Lower lobe of right lung (tissue), 2 donors: Measurements from ENCODE around the gene NRCAM. TPM values are rescaled to one million over a fixed set of nuclear protein-coding genes. Genes with fewer than 3 reads are reported as not detected.

Source experiments
- ATAC-seq, 2 donors: fragments of 200-7000 bp; cut with Tn5 transposase; one replicate each; pipeline ENCODE4 v1.9.1; 2020 to 2022; ENCODE audit warnings: mild to moderate bottlenecking in 2 of 2, moderate library complexity in 2 of 2
- DNase-seq: peaks from one replicate; pipeline ENCODE4 v3.0.0-alpha.2; 2020
- H3K27ac ChIP-seq: fragments of 200-600 bp; one replicate; pipeline ENCODE4 v1.8.0; 2022
- H3K27me3 ChIP-seq: fragments of 200-600 bp; one replicate; pipeline ENCODE4 v1.8.0; 2022; ENCODE audit warnings: low read depth
- H3K36me3 ChIP-seq: fragments of 200-600 bp; one replicate; pipeline ENCODE4 v1.8.0; 2022; ENCODE audit warnings: mild to moderate bottlenecking
- H3K4me1 ChIP-seq: fragments of 200-600 bp; one replicate; pipeline ENCODE4 v1.8.0; 2022
- H3K4me3 ChIP-seq: fragments of 200-600 bp; one replicate; pipeline ENCODE4 v1.8.0; 2022; ENCODE audit warnings: mild to moderate bottlenecking
- H3K9me3 ChIP-seq: fragments of 200-600 bp; one replicate; pipeline ENCODE4 v1.8.0; 2022
- intact Hi-C: fragments of 100-400 bp; cut with DNase I; formaldehyde crosslinking; loops from one replicate; pipeline ENCODE4 v1.11.0; 2022
- total RNA-seq: library from RNA; stranded (reverse); fragmentation: NEBNext Ultra II Directional; extraction: Animal tissue kit (Norgen Biotek cat#: 25700); gene quantifications from one replicate; pipeline ENCODE4 v1.2.1, GENCODE V29; 2021
- TF ChIP-seq, protein P1 (sequence below): fragments of 200-600 bp; IDR thresholded peaks from one replicate; pipeline ENCODE4 v1.8.0; 2022; ENCODE audit warnings: antibody characterized with exemption, mild to moderate bottlenecking
- donor health status: DM: no; HTN: yes; CAD: no; lungs with severe emphysema.

NRCAM gene
- total RNA-seq, 1 donor from 2014 or later = 2.6 TPM

DNA sequence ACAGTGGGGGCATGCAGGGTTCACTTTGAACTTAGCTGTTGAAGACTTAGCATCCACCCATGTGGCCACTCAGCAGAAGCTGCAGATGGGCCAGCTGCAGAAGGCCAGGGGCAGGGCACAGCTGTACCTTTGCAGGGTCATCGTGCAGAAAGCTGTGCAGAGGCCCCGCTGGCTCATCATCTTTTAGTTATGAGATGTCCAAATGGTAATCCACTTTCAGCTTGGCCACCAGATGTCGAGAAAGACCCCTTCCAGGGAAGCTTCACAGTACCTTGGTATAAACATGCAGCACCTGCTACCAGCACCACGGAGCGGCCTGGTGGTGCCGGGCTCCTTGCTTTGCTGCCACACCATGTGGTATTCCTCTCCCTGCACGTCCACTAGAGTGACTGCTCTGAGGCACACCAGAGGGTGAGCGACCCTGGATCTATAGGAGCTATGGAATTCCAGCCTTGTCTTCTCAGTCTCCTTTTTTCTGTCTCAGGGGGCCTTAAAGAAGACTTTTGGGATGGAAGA is 251.9 kb downstream of the NRCAM start:
- intact Hi-C loops = no loop called here
- no peaks in the 10 kb centered on the region for H3K9me3 ChIP-seq
- ATAC-seq = no peak

DNA sequence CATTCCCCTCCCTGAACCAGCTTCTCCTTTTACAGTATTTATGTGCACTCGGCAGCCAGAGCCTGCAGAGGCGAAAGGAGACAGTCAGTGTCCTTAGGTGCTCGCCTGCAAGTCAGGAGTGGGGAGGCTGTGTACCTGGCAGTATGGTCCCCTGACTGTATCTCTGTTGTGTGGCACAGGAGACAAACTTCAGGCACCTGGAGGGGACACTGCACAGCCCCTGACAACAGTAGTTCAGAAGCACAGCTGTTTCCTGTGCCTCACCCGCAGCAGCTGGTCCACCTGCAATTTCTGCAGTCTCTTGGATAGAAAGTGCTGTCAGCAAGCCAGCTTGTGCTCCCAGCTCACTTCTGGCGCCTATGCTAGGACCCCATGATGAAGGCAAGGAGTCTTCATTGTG is 252.7 kb downstream of the NRCAM start:
- H3K4me1 ChIP-seq = no peaks in the 10 kb centered on the region
- ATAC-seq (no peak), DNase-seq (no peak)
- intact Hi-C loops = no loop called here
- H3K36me3 ChIP-seq = no peaks in the 10 kb centered on the region
- no peaks in the 10 kb centered on the region for H3K9me3 ChIP-seq
- TF ChIP-seq, protein P1, sequence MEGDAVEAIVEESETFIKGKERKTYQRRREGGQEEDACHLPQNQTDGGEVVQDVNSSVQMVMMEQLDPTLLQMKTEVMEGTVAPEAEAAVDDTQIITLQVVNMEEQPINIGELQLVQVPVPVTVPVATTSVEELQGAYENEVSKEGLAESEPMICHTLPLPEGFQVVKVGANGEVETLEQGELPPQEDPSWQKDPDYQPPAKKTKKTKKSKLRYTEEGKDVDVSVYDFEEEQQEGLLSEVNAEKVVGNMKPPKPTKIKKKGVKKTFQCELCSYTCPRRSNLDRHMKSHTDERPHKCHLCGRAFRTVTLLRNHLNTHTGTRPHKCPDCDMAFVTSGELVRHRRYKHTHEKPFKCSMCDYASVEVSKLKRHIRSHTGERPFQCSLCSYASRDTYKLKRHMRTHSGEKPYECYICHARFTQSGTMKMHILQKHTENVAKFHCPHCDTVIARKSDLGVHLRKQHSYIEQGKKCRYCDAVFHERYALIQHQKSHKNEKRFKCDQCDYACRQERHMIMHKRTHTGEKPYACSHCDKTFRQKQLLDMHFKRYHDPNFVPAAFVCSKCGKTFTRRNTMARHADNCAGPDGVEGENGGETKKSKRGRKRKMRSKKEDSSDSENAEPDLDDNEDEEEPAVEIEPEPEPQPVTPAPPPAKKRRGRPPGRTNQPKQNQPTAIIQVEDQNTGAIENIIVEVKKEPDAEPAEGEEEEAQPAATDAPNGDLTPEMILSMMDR = no peak
- no peak overlapping the region for H3K4me3 ChIP-seq
- no peak overlapping the region for H3K27ac ChIP-seq
- no peaks in the 10 kb centered on the region for H3K27me3 ChIP-seq

More for the DNA sequence above, 251.9 kb downstream of the NRCAM start:
- Histone ChIP-seq H3K36me3 (no peaks in the 10 kb centered on the region), H3K4me1 (no peaks in the 10 kb centered on the region), H3K27me3 (no peaks in the 10 kb centered on the region), H3K4me3 (no peak overlapping the region), H3K27ac (no peak overlapping the region)
- TF ChIP-seq, protein P1 = no peak
- no peak for DNase-seq

DNA sequence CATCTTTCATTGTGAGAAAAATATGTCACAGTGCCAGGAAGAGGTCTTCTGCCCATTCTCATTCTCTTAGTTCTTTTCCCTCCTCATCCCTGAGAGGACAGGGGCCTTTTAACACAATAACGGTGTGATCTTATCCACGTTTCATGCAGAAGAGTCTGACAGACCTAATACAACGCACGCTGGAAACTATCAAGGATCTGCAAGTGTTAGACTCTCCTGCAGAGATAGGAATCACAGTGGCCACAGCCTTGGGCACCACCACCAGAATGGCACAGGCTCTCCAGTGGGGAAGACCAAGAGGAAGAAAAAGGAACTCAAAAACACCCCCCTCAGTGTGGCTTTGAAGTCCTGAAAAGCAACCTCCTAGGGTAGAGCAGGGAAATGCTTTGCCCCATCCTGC is 253.5 kb downstream of the NRCAM start:
- Histone ChIP-seq H3K36me3 (no peaks in the 10 kb centered on the region), H3K9me3 (no peaks in the 10 kb centered on the region), H3K27ac (no peak overlapping the region), H3K27me3 (no peaks in the 10 kb centered on the region), H3K4me1 (no peaks in the 10 kb centered on the region), H3K4me3 (no peak overlapping the region)
- TF ChIP-seq, protein P1 = no peak
- DNase-seq = no peak
- intact Hi-C loops = no loop called here
- ATAC-seq = no peak

DNA sequence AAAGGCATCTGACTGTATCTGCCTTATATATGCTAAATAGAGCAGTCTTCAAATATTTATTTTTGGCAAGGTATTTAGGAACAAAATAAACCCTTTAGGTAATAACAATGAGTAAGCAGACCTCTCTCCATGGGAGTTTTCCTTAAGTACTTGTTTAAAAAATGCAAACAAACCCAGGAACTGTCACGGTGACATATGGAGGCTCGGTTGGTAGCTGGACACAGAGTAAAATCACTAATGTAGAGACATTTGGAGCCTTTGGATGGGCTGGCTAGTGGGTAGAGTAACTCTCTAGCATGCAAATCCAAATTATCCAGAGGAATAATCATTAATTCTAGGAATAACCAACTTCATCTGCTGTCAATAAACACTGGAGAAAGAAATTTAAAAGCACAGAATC is 254.5 kb downstream of the NRCAM start:
- intact Hi-C loops = no loop called here

DNA sequence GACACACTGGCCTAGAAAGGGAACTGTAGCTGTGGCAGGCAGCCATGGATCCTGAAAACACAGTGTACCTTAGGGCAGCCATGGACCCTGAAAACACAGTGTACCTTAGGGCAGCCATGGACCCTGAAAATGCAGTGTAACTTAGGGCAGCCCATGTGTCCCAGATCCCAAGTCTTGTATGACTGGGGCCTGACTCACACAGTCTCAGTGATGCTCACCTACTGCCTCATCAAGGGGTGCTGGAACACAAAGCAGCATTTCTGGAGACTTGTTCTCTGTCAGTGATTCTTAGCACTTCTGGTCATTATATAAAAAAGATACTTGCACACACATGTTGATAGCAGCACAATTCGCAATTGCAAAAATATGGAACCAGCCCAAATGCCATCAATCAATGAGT is 255.9 kb downstream of the NRCAM start:
- TF ChIP-seq, protein P1 = no peak
- no peak overlapping the region for H3K4me3 ChIP-seq
- ATAC-seq (no peak), DNase-seq (no peak)
- H3K4me1 ChIP-seq = no peaks in the 10 kb centered on the region
- no peaks in the 10 kb centered on the region for H3K9me3 ChIP-seq
- intact Hi-C loops = no loop called here
- no peaks in the 10 kb centered on the region for H3K27me3 ChIP-seq
- no peak overlapping the region for H3K27ac ChIP-seq
- H3K36me3 ChIP-seq = no peaks in the 10 kb centered on the region

More for the DNA sequence above, 254.5 kb downstream of the NRCAM start:
- Histone ChIP-seq H3K27me3 (no peaks in the 10 kb centered on the region), H3K27ac (no peak overlapping the region), H3K4me1 (no peaks in the 10 kb centered on the region), H3K9me3 (no peaks in the 10 kb centered on the region), H3K4me3 (no peak overlapping the region), H3K36me3 (no peaks in the 10 kb centered on the region)
- no peak for ATAC-seq
- no peak for DNase-seq
- TF ChIP-seq, protein P1 = no peak
